ENCODE results near the gene CLDN4. TPM values are rescaled to one million over a fixed set of nuclear protein-coding genes. Genes with fewer than 3 reads are reported as not detected.

The CLDN4 gene
- total RNA-seq, 4 donors from 2014 or later: 208 to 533 (median 298) TPM

DNA sequence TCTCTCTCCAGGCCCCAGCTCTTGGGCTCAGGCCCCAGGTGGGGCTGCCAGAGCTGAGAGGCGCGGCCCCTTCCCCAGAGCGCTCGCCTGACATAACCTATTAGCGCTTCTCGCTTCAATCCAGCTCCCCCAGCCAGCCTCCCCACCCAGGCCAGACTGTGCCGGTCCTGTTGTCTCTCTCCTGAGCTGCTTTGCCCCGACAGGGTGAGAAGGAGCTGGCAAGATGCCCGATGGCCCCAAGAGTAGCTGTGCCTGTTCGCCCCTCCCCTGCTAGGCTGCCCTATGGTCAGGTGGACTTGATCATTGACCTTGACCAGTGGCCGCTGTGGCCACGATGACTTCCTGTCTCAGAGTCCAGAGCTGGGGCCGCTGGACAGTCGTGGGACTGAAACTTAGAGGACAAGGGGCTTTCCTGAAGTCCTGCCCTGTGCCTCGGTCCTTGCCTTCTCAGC, 39.3 kb downstream of the CLDN4 start:
- H3K4me3 ChIP-seq (ENCODE audit: low read depth, poor library complexity, severe bottlenecking): no peak overlapping the region
- WGBS, 2 donors: 50 to 52% methylated on average over 15 of the region's 15 CpGs
- TF ChIP-seq, protein P1, sequence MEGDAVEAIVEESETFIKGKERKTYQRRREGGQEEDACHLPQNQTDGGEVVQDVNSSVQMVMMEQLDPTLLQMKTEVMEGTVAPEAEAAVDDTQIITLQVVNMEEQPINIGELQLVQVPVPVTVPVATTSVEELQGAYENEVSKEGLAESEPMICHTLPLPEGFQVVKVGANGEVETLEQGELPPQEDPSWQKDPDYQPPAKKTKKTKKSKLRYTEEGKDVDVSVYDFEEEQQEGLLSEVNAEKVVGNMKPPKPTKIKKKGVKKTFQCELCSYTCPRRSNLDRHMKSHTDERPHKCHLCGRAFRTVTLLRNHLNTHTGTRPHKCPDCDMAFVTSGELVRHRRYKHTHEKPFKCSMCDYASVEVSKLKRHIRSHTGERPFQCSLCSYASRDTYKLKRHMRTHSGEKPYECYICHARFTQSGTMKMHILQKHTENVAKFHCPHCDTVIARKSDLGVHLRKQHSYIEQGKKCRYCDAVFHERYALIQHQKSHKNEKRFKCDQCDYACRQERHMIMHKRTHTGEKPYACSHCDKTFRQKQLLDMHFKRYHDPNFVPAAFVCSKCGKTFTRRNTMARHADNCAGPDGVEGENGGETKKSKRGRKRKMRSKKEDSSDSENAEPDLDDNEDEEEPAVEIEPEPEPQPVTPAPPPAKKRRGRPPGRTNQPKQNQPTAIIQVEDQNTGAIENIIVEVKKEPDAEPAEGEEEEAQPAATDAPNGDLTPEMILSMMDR (IDR thresholded peaks at IDR 0.05): peak in 1 of 3 donors; percentile 85
- no peak for TF ChIP-seq POLR2A (IDR thresholded peaks at IDR 0.05)
- no peak for DNase-seq (ENCODE audit: low spot score in 2 of 2)
- intact Hi-C loops (cut with DNase I; ENCODE audit: low total_unique reads): no loop called here

DNA sequence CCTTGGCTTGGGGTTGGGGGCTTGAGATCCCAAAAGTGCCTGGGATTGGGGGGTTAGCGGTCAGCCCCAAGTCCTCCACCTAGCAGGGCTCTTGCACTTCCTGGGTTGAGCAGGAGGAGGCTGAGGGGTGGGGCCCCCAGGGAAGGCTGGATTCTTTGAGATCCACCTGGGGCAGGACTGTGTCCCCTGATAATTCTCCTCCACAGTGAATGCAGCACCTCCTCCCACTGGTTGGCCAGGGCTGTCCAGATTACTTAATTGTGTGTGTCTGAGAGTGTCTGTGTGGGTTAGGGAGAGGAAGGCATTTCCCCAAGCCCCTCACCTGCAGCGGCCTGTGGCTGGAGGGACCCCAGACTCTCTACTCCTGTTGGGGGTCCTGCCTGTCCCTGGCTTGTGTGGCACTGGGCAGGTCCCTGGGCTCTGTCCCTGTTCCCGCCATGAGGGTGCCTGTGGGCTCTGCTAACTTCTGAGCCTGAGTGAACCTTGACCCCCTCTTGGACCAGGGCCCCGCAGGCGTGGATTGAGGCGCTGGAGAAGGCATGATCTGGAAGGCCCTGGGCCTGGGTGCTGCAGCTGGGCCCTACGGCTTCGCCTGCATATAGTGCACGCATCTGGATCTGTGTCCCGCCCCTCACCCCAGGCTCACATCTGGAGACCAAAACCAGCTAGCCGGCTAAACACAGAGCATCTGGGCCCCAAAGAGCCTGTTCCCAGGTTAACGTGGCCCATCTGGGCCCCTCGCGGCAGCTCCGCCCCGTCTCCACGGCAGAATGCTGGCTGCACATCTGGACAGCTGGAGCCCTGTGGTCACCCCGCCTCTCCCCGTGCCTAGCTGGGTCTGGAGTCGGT, 40.6 kb downstream of the CLDN4 start:
- TF ChIP-seq, protein P1 (IDR thresholded peaks at IDR 0.05): no peak
- TF ChIP-seq POLR2A (IDR thresholded peaks at IDR 0.05): no peak
- intact Hi-C loops (cut with DNase I; ENCODE audit: low total_unique reads): no loop called here
- no peak for DNase-seq (ENCODE audit: low spot score in 2 of 2)

DNA sequence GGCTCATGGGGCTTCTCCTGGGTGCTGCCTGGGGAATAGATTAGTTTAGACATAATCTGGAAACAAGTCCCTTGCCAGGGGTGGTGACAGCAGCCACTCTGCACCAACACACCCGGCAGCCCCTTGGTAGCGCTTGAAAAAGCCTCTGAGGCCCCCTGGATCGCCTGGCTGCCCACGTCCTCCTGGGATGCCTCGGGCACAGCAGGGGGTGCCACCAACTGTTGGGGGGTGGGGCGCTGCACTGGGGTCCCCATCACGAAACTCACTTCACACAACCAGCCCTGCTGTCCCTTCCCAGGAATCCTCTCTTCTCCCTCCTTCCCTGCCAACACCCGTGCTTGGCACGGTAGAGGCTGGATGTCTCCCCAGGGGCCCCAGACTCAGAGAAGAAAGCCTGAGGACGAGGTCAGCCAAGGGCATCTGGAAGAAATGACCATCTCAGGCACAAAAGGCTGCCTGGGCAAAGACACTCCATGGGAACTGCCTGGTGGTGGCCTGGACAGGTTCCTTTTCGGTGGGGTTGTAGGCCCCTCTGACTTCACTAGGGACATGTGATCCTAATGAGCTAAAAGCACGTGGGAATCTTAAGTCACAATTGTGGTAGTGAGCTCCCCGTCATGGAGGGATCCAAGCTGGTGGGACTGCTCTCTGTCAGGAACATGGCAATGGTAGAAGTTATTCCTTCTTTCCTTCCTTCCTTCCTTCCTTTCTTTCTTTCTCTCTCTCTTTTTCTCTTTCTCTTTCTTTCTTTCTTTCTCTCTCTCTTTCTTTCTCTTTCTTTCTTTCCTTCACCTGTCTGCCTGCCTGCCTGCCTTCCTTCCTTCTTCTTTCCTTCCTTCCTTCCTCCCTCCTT, 41.5 kb downstream of the CLDN4 start:
- TF ChIP-seq POLR2A (IDR thresholded peaks at IDR 0.05): no peak
- TF ChIP-seq, protein P1 (IDR thresholded peaks at IDR 0.05): no peak
- no peak for DNase-seq (ENCODE audit: low spot score in 2 of 2)
- intact Hi-C loops (cut with DNase I; ENCODE audit: low total_unique reads): no loop called here
- H3K4me3 ChIP-seq (ENCODE audit: low read depth, poor library complexity, severe bottlenecking): no peak overlapping the region
- 61 to 68% methylated on average over 12 to 13 of the region's 13 CpGs for WGBS, 2 donors

More for the DNA sequence above, 40.6 kb downstream of the CLDN4 start:
- H3K4me3 ChIP-seq (ENCODE audit: low read depth, poor library complexity, severe bottlenecking): no peak overlapping the region
- WGBS, 2 donors: 49 to 60% methylated on average over 13 to 19 of the region's 20 CpGs

DNA sequence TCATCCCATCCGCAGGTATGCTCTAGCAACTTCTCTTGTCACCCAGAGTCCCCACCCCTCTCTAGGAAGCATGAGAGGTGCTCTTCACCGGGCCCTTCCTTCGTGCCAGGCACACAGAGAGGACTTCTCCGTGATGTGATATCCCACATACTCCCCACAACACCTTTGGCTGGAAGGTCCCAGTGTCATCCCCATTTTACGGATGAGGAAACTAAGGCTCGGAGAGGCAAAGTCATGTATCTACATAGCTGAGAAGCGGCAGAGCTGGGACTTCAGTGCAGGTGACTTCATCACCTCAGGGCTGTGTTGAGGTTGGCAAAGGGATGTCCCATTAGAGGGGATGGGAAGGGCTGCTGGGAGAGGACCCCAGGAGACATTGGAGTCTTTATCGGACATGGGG, 45.6 kb downstream of the CLDN4 start:
- no peak overlapping the region for H3K4me3 ChIP-seq (ENCODE audit: low read depth, poor library complexity, severe bottlenecking)
- 95 to 97% methylated on average over 8 of the region's 8 CpGs for WGBS, 2 donors
- TF ChIP-seq POLR2A (IDR thresholded peaks at IDR 0.05): no peak
- TF ChIP-seq, protein P1 (IDR thresholded peaks at IDR 0.05): no peak
- no peak for DNase-seq (ENCODE audit: low spot score in 2 of 2)
- intact Hi-C loops (cut with DNase I; ENCODE audit: low total_unique reads): no loop called here

DNA sequence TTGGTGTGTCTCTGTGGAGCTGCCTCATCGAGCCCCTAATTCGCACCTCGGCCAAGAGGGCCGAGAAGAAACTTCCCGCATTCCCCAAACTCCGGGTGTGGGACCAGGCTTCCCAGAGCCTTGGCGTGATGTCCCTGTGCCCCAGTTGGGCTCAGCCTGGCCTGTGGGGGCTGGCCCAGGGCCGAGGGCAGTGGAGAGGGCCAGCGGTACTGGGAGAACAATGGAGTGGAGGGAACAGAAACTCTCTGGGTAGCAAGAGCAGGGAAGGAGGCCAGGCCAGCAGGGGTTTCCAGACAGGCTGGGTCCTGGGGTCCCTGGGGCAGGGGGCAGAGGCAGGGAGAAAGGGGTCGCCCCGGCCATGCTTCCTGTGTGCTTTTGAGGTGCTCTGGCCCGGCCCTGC, 46.2 kb downstream of the CLDN4 start:
- no peak for DNase-seq (ENCODE audit: low spot score in 2 of 2)
- intact Hi-C loops (cut with DNase I; ENCODE audit: low total_unique reads): no loop called here
- TF ChIP-seq, protein P1 (IDR thresholded peaks at IDR 0.05): no peak
- TF ChIP-seq POLR2A (IDR thresholded peaks at IDR 0.05): no peak
- no peak overlapping the region for H3K4me3 ChIP-seq (ENCODE audit: low read depth, poor library complexity, severe bottlenecking)
- WGBS, 2 donors: 89% methylated on average over 7 to 12 of the region's 12 CpGs

All from lower leg skin (tissue), 4 donors.